WTC11 (cell line): ENCODE measurements around the gene ELMO3. TPM values are rescaled to one million over a fixed set of nuclear protein-coding genes. Genes with fewer than 3 reads are reported as not detected.
A peak's percentile ranks its signal among the peaks of the same experiment; 100 is the strongest.

Source experiments
- ELF4 ChIP-seq: sonication (generic); formaldehyde crosslinking; IDR thresholded peaks from 2 replicates; pipeline ENCODE4 v1.8.1; 2022; ENCODE audit warnings: low read depth, mild to moderate bottlenecking, moderate library complexity, missing genetic modification reagents
- EMX1 ChIP-seq: fragments of 250-450 bp; sonication (Bioruptor Pico); IDR thresholded peaks from 2 replicates; pipeline ENCODE4 v1.8.0; 2021; ENCODE audit warnings: mild to moderate bottlenecking
- ESRRA ChIP-seq: sonication (generic); formaldehyde crosslinking; IDR thresholded peaks from 2 replicates; pipeline ENCODE4 v1.8.1; 2022; ENCODE audit warnings: mild to moderate bottlenecking, missing genetic modification reagents, borderline replicate concordance
- FOXK1 ChIP-seq: sonication (generic); formaldehyde crosslinking; IDR thresholded peaks from 2 replicates; pipeline ENCODE4 v1.8.0; 2022; ENCODE audit warnings: mild to moderate bottlenecking, moderate library complexity, missing genetic modification reagents
- HMGA2 ChIP-seq: fragments of 250-450 bp; sonication (Bioruptor Pico); IDR thresholded peaks from 2 replicates; pipeline ENCODE4 v1.4.0; 2021; ENCODE audit warnings: mild to moderate bottlenecking, moderate library complexity
- MXD4 ChIP-seq: fragments of 250-450 bp; sonication (Bioruptor Pico); IDR thresholded peaks from 2 replicates; pipeline ENCODE4 v1.8.0; 2021; ENCODE audit warnings: mild to moderate bottlenecking, moderate library complexity, borderline replicate concordance
- MYBL2 ChIP-seq: sonication (generic); formaldehyde crosslinking; IDR thresholded peaks from 2 replicates; pipeline ENCODE4 v1.8.1; 2023; ENCODE audit warnings: mild to moderate bottlenecking, moderate library complexity, missing genetic modification reagents
- NFATC4 ChIP-seq: fragments of 250-450 bp; sonication (Bioruptor Pico); IDR thresholded peaks from 2 replicates; pipeline ENCODE4 v1.9.0; 2021; ENCODE audit warnings: mild to moderate bottlenecking
- NR1H2 ChIP-seq: sonication (generic); formaldehyde crosslinking; IDR thresholded peaks from 2 replicates; pipeline ENCODE4 v1.9.0; 2021; ENCODE audit warnings: mild to moderate bottlenecking, moderate library complexity, missing genetic modification reagents
- NR3C1 ChIP-seq: sonication (generic); formaldehyde crosslinking; conservative IDR thresholded peaks from 2 replicates; pipeline ENCODE4 v1.8.1; 2023; ENCODE audit warnings: low read depth, mild to moderate bottlenecking, missing genetic modification reagents
- PRRX2 ChIP-seq: fragments of 250-450 bp; sonication (Bioruptor Pico); IDR thresholded peaks from 2 replicates; pipeline ENCODE4 v1.8.0; 2021; ENCODE audit warnings: mild to moderate bottlenecking
- RELA ChIP-seq: sonication (generic); formaldehyde crosslinking; IDR thresholded peaks from 2 replicates; pipeline ENCODE4 v1.8.1; 2022; ENCODE audit warnings: missing genetic modification reagents, mild to moderate bottlenecking, borderline replicate concordance
- TCF7 ChIP-seq: sonication (generic); formaldehyde crosslinking; IDR thresholded peaks from 2 replicates; pipeline ENCODE4 v1.8.0; 2022; ENCODE audit warnings: mild to moderate bottlenecking, low read depth, missing genetic modification reagents, moderate library complexity
- TEAD4 ChIP-seq: sonication (generic); formaldehyde crosslinking; IDR thresholded peaks from 2 replicates; pipeline ENCODE4 v1.8.0; 2022; ENCODE audit warnings: mild to moderate bottlenecking, missing genetic modification reagents
- TP53 ChIP-seq: sonication (generic); formaldehyde crosslinking; IDR thresholded peaks from 2 replicates; pipeline ENCODE4 v1.8.1; 2023; ENCODE audit warnings: mild to moderate bottlenecking, missing genetic modification reagents
- ZNF219 ChIP-seq: sonication (generic); formaldehyde crosslinking; IDR thresholded peaks from 2 replicates; pipeline ENCODE4 v1.8.0; 2023; ENCODE audit warnings: missing genetic modification reagents, mild to moderate bottlenecking, borderline replicate concordance
- ZNF263 ChIP-seq: sonication (generic); formaldehyde crosslinking; IDR thresholded peaks from 2 replicates; pipeline ENCODE4 v1.8.1; 2022; ENCODE audit warnings: low read depth, mild to moderate bottlenecking, moderate library complexity, missing genetic modification reagents
- ZNF317 ChIP-seq: sonication (generic); formaldehyde crosslinking; IDR thresholded peaks from 2 replicates; pipeline ENCODE4 v1.8.1; 2023; ENCODE audit warnings: low read depth, mild to moderate bottlenecking, moderate library complexity, missing genetic modification reagents, borderline replicate concordance
- total RNA-seq: library from RNA; stranded (reverse); gene quantifications from 3 replicates; pipeline ENCODE4 v1.2.3, GENCODE V29; 2021
- TF ChIP-seq, protein P1 (sequence below): sonication (generic); formaldehyde crosslinking; IDR thresholded peaks from 2 replicates; pipeline ENCODE4 v1.8.1; 2022; ENCODE audit warnings: low read depth, mild to moderate bottlenecking, moderate library complexity, missing genetic modification reagents, borderline replicate concordance
- TF ChIP-seq, protein P2 (sequence below): sonication (generic); formaldehyde crosslinking; conservative IDR thresholded peaks from 2 replicates; pipeline ENCODE4 v1.8.1; 2023; ENCODE audit warnings: mild to moderate bottlenecking, low read depth, missing genetic modification reagents, moderate library complexity
- TF ChIP-seq, protein P3 (sequence below): sonication (generic); formaldehyde crosslinking; IDR thresholded peaks from 2 replicates; pipeline ENCODE4 v1.8.0; 2022; ENCODE audit warnings: mild to moderate bottlenecking, missing genetic modification reagents
- TF ChIP-seq, protein P4 (sequence below): fragments of 250-450 bp; sonication (Bioruptor Pico); IDR thresholded peaks from 2 replicates; pipeline ENCODE4 v1.8.0; 2021; ENCODE audit warnings: mild to moderate bottlenecking
- TF ChIP-seq, protein P5 (sequence below): sonication (generic); formaldehyde crosslinking; IDR thresholded peaks from 2 replicates; pipeline ENCODE4 v1.8.1; 2022; ENCODE audit warnings: low read depth, missing genetic modification reagents, borderline replicate concordance
- TF ChIP-seq, protein P6 (sequence below): fragments of 250-450 bp; sonication (Bioruptor Pico); IDR thresholded peaks from 2 replicates; pipeline ENCODE4 v2.1.2; 2022; ENCODE audit warnings: mild to moderate bottlenecking, moderate library complexity
- TF ChIP-seq, protein P7 (sequence below): sonication (generic); formaldehyde crosslinking; conservative IDR thresholded peaks from 2 replicates; pipeline ENCODE4 v1.8.1; 2022; ENCODE audit warnings: mild to moderate bottlenecking, missing genetic modification reagents
- TF ChIP-seq, protein P8 (sequence below): sonication (generic); formaldehyde crosslinking; IDR thresholded peaks from 2 replicates; pipeline ENCODE4 v1.8.0; 2023; ENCODE audit warnings: mild to moderate bottlenecking, missing genetic modification reagents

Gene ELMO3
- total RNA-seq, 1 experiment from 2014 or later: 13.6 TPM

DNA sequence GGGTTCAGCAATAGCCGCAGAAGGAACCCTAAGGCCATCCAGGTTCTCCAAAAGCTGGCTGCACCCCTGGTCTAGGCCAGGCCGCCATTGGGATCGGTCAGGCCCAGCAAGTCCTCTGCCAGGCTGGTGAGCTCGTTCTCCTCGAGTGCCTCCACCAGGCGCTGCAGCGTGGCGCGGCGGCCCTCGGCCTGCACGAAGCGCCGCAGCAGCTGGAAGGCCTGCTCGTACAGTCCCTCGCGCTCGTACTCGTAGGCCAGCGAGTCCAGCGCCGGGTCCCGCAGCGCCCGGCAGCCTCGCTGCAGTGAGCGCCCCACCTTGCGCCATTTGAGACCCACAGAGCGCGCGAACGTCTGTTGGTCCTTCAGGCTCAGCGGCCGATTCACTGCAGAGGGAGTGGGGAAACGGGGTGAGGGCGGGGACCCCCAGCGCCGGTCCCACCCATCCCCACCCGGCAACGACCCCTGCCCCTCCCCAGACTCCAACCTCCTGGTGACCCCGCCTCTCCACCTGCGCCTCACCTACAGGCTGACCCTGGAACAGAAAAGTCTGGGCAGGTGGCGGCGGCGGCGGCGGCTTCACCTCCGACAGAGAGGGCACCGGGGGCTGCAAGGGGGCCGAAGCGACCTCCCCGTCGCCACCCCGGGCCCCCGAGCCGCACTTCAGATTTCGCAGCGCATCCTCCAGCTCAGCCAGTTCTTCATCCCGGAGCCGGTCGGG lies 44.2 kb upstream of the ELMO3 start (continued):
- TF ChIP-seq, protein P1, sequence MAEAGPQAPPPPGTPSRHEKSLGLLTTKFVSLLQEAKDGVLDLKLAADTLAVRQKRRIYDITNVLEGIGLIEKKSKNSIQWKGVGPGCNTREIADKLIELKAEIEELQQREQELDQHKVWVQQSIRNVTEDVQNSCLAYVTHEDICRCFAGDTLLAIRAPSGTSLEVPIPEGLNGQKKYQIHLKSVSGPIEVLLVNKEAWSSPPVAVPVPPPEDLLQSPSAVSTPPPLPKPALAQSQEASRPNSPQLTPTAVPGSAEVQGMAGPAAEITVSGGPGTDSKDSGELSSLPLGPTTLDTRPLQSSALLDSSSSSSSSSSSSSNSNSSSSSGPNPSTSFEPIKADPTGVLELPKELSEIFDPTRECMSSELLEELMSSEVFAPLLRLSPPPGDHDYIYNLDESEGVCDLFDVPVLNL: peak; percentile 66; the same call in 1 of the 2 replicates
- TF ChIP-seq, protein P2, sequence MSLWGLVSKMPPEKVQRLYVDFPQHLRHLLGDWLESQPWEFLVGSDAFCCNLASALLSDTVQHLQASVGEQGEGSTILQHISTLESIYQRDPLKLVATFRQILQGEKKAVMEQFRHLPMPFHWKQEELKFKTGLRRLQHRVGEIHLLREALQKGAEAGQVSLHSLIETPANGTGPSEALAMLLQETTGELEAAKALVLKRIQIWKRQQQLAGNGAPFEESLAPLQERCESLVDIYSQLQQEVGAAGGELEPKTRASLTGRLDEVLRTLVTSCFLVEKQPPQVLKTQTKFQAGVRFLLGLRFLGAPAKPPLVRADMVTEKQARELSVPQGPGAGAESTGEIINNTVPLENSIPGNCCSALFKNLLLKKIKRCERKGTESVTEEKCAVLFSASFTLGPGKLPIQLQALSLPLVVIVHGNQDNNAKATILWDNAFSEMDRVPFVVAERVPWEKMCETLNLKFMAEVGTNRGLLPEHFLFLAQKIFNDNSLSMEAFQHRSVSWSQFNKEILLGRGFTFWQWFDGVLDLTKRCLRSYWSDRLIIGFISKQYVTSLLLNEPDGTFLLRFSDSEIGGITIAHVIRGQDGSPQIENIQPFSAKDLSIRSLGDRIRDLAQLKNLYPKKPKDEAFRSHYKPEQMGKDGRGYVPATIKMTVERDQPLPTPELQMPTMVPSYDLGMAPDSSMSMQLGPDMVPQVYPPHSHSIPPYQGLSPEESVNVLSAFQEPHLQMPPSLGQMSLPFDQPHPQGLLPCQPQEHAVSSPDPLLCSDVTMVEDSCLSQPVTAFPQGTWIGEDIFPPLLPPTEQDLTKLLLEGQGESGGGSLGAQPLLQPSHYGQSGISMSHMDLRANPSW (CRISPR knock-in tag): no peak
- TF ChIP-seq, protein P3, sequence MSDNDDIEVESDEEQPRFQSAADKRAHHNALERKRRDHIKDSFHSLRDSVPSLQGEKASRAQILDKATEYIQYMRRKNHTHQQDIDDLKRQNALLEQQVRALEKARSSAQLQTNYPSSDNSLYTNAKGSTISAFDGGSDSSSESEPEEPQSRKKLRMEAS (CRISPR knock-in tag): peak; percentile 89
- TF ChIP-seq ELF4 (no peak), EMX1 (no peak), MYBL2 (CRISPR knock-in tag) (0 out of 2 replicates have a peak, but pooled peaks have one; percentile 29), ZNF263 (CRISPR knock-in tag) (no peak), ZNF317 (no peak), HMGA2 (CRISPR knock-in tag) (no peak), TP53 (no peak), MXD4 (CRISPR knock-in tag) (no peak), PRRX2 (CRISPR knock-in tag) (no peak), RELA (CRISPR knock-in tag) (peak; percentile 80; the same call in 1 of the 2 replicates), NR1H2 (CRISPR knock-in tag) (no peak), TEAD4 (CRISPR knock-in tag) (peak; percentile 68; the same call in 1 of the 2 replicates), FOXK1 (CRISPR knock-in tag) (peak; percentile 33; the same call in 1 of the 2 replicates), ZNF219 (CRISPR knock-in tag) (peak; percentile 73; the same call in 1 of the 2 replicates), ESRRA (CRISPR knock-in tag) (no peak), NR3C1 (CRISPR knock-in tag) (no peak), TCF7 (CRISPR knock-in tag) (no peak), NFATC4 (no peak)
- TF ChIP-seq, protein P4, sequence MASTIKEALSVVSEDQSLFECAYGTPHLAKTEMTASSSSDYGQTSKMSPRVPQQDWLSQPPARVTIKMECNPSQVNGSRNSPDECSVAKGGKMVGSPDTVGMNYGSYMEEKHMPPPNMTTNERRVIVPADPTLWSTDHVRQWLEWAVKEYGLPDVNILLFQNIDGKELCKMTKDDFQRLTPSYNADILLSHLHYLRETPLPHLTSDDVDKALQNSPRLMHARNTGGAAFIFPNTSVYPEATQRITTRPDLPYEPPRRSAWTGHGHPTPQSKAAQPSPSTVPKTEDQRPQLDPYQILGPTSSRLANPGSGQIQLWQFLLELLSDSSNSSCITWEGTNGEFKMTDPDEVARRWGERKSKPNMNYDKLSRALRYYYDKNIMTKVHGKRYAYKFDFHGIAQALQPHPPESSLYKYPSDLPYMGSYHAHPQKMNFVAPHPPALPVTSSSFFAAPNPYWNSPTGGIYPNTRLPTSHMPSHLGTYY (CRISPR knock-in tag): no peak
- TF ChIP-seq, protein P5, sequence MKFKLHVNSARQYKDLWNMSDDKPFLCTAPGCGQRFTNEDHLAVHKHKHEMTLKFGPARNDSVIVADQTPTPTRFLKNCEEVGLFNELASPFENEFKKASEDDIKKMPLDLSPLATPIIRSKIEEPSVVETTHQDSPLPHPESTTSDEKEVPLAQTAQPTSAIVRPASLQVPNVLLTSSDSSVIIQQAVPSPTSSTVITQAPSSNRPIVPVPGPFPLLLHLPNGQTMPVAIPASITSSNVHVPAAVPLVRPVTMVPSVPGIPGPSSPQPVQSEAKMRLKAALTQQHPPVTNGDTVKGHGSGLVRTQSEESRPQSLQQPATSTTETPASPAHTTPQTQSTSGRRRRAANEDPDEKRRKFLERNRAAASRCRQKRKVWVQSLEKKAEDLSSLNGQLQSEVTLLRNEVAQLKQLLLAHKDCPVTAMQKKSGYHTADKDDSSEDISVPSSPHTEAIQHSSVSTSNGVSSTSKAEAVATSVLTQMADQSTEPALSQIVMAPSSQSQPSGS (CRISPR knock-in tag): no peak
- TF ChIP-seq, protein P6, sequence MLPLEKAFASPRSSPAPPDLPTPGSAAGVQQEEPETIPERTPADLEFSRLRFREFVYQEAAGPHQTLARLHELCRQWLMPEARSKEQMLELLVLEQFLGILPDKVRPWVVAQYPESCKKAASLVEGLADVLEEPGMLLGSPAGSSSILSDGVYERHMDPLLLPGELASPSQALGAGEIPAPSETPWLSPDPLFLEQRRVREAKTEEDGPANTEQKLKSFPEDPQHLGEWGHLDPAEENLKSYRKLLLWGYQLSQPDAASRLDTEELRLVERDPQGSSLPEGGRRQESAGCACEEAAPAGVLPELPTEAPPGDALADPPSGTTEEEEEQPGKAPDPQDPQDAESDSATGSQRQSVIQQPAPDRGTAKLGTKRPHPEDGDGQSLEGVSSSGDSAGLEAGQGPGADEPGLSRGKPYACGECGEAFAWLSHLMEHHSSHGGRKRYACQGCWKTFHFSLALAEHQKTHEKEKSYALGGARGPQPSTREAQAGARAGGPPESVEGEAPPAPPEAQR (CRISPR knock-in tag): no peak
- TF ChIP-seq, protein P7, sequence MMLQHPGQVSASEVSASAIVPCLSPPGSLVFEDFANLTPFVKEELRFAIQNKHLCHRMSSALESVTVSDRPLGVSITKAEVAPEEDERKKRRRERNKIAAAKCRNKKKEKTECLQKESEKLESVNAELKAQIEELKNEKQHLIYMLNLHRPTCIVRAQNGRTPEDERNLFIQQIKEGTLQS (CRISPR knock-in tag): no peak
- TF ChIP-seq, protein P8, sequence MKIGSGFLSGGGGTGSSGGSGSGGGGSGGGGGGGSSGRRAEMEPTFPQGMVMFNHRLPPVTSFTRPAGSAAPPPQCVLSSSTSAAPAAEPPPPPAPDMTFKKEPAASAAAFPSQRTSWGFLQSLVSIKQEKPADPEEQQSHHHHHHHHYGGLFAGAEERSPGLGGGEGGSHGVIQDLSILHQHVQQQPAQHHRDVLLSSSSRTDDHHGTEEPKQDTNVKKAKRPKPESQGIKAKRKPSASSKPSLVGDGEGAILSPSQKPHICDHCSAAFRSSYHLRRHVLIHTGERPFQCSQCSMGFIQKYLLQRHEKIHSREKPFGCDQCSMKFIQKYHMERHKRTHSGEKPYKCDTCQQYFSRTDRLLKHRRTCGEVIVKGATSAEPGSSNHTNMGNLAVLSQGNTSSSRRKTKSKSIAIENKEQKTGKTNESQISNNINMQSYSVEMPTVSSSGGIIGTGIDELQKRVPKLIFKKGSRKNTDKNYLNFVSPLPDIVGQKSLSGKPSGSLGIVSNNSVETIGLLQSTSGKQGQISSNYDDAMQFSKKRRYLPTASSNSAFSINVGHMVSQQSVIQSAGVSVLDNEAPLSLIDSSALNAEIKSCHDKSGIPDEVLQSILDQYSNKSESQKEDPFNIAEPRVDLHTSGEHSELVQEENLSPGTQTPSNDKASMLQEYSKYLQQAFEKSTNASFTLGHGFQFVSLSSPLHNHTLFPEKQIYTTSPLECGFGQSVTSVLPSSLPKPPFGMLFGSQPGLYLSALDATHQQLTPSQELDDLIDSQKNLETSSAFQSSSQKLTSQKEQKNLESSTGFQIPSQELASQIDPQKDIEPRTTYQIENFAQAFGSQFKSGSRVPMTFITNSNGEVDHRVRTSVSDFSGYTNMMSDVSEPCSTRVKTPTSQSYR: peak; percentile 47; the same call in 1 of the 2 replicates
